Measurements from ENCODE around the gene FNDC3B. TPM values are rescaled to one million over a fixed set of nuclear protein-coding genes. Genes with fewer than 3 reads are reported as not detected.

FNDC3B gene
- total RNA-seq, 1 experiment from 2014 or later = 173 TPM

DNA sequence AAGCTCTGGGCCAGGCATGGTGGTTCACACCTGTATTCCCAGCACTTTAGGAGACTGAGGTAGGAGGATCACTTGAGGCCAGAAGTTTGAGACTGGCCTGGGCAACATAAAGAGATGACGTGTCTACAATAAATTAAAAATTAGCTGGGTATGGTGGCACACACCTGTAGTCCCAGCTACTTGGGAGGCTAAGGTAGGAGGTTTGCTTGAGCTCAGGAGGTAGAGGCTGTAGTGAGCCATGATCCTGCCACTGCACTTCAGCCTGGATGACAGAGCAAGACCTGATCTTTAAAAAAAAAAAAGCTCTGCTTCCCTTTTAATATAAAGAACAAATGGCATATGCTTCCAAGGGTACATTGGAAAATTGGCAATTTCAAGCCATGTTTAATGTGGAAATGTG is 46.7 kb downstream of the FNDC3B start:
- peaks cover 63% of the 10 kb centered on the region for H3K4me1 ChIP-seq (ENCODE audit: control insufficient read depth, insufficient read depth, low read length)
- TF ChIP-seq TCF7L2 (IDR thresholded peaks at IDR 0.05; ENCODE audit: low read depth, low read length) (no peak), POLR2AphosphoS5 (IDR thresholded peaks at IDR 0.05; ENCODE audit: low read depth, low read length) (no peak), SIN3A (IDR thresholded peaks at IDR 0.05; ENCODE audit: borderline replicate concordance, insufficient read depth, low read depth, low read length) (no peak)
- TF ChIP-seq, protein P1, sequence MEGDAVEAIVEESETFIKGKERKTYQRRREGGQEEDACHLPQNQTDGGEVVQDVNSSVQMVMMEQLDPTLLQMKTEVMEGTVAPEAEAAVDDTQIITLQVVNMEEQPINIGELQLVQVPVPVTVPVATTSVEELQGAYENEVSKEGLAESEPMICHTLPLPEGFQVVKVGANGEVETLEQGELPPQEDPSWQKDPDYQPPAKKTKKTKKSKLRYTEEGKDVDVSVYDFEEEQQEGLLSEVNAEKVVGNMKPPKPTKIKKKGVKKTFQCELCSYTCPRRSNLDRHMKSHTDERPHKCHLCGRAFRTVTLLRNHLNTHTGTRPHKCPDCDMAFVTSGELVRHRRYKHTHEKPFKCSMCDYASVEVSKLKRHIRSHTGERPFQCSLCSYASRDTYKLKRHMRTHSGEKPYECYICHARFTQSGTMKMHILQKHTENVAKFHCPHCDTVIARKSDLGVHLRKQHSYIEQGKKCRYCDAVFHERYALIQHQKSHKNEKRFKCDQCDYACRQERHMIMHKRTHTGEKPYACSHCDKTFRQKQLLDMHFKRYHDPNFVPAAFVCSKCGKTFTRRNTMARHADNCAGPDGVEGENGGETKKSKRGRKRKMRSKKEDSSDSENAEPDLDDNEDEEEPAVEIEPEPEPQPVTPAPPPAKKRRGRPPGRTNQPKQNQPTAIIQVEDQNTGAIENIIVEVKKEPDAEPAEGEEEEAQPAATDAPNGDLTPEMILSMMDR (IDR thresholded peaks at IDR 0.05) = no peak
- TF ChIP-seq, protein P2, sequence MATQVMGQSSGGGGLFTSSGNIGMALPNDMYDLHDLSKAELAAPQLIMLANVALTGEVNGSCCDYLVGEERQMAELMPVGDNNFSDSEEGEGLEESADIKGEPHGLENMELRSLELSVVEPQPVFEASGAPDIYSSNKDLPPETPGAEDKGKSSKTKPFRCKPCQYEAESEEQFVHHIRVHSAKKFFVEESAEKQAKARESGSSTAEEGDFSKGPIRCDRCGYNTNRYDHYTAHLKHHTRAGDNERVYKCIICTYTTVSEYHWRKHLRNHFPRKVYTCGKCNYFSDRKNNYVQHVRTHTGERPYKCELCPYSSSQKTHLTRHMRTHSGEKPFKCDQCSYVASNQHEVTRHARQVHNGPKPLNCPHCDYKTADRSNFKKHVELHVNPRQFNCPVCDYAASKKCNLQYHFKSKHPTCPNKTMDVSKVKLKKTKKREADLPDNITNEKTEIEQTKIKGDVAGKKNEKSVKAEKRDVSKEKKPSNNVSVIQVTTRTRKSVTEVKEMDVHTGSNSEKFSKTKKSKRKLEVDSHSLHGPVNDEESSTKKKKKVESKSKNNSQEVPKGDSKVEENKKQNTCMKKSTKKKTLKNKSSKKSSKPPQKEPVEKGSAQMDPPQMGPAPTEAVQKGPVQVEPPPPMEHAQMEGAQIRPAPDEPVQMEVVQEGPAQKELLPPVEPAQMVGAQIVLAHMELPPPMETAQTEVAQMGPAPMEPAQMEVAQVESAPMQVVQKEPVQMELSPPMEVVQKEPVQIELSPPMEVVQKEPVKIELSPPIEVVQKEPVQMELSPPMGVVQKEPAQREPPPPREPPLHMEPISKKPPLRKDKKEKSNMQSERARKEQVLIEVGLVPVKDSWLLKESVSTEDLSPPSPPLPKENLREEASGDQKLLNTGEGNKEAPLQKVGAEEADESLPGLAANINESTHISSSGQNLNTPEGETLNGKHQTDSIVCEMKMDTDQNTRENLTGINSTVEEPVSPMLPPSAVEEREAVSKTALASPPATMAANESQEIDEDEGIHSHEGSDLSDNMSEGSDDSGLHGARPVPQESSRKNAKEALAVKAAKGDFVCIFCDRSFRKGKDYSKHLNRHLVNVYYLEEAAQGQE (IDR thresholded peaks at IDR 0.05; ENCODE audit: insufficient read depth in 1 of 2, low read depth in 2 of 2, low read length in 1 of 2) = no peak
- BruUV-seq (replicated peaks) = no TSS peak
- intact Hi-C loops (cut with micrococcal nuclease; ENCODE audit: unreplicated experiment) (no loop called here), in situ Hi-C loops (cut with HindIII; ENCODE audit: low pct_unique_long_range_greater_than_20kb, low sequenced_read_pairs) (no loop called here)
- H3K27ac ChIP-seq (ENCODE audit: low read length) = no peak overlapping the region
- H3K4me3 ChIP-seq (ENCODE audit: low read depth in 2 of 2, low read length in 2 of 2) = no peak overlapping the region
- no peaks in the 10 kb centered on the region for H3K27me3 ChIP-seq (ENCODE audit: control insufficient read depth, insufficient read depth, low read length)
- ChIA-PET CTCF (no interaction called here), POLR2A (interaction anchor here (0.8 kb wide), 1 partner anchor 9 kb away, joined by 7 read pairs; no protein-coding TSS in a partner anchor)
- DNase-seq (ENCODE audit: low read depth, low spot score) (no peak), ATAC-seq (no peak)
- peaks cover 2% of the 10 kb centered on the region; the same call in 1 of the 2 replicates for H3K36me3 ChIP-seq (ENCODE audit: control insufficient read depth, insufficient read depth, low read length)
- no peaks in the 10 kb centered on the region for H3K9me3 ChIP-seq (ENCODE audit: control insufficient read depth, insufficient read depth, low read depth, low read length)

DNA sequence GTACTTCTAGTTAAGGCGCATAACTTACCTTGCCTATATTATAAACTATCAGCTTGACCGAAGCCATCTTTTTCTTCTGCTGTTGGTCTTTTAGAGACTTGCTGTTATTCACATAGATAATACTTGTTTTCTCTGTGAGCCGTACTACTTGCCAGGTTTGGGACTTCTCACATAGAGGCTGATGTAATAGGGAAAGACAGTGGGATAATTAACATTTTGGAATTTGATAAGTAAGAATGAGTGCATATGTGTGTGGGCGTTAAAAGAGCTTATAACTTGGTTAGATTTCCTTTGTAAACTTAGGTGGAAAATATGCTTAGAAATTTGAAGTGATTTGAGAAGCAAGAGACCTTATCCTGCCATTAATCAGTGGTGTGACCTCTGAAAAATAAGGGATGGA is 47.8 kb downstream of the FNDC3B start:
- Histone ChIP-seq H3K4me3 (ENCODE audit: low read depth in 2 of 2, low read length in 2 of 2) (no peak overlapping the region), H3K27me3 (ENCODE audit: control insufficient read depth, insufficient read depth, low read length) (no peaks in the 10 kb centered on the region), H3K36me3 (ENCODE audit: control insufficient read depth, insufficient read depth, low read length) (peaks cover 2% of the 10 kb centered on the region; the same call in 1 of the 2 replicates), H3K9me3 (ENCODE audit: control insufficient read depth, insufficient read depth, low read depth, low read length) (no peaks in the 10 kb centered on the region), H3K27ac (ENCODE audit: low read length) (peak overlapping the region; percentile 63), H3K4me1 (ENCODE audit: control insufficient read depth, insufficient read depth, low read length) (peaks cover 68% of the 10 kb centered on the region)
- TF ChIP-seq SIN3A (IDR thresholded peaks at IDR 0.05; ENCODE audit: borderline replicate concordance, insufficient read depth, low read depth, low read length) = no peak
- TF ChIP-seq, protein P1 (IDR thresholded peaks at IDR 0.05) = no peak
- ChIA-PET CTCF (no interaction called here), POLR2A (no interaction called here)
- ATAC-seq (no peak), DNase-seq (ENCODE audit: low read depth, low spot score) (no peak)
- no TSS peak for BruUV-seq (replicated peaks)
- in situ Hi-C loops (cut with HindIII; ENCODE audit: low pct_unique_long_range_greater_than_20kb, low sequenced_read_pairs) (no loop called here), intact Hi-C loops (cut with micrococcal nuclease; ENCODE audit: unreplicated experiment) (no loop called here)
